SK-N-MC (cell line): ENCODE measurements around the gene KRT16.
"Not testable (repeated sequence)": the region's sequence is repeated elsewhere in the genome, so short reads cannot be mapped to it uniquely, and the experiment has no call there.

Experiments
- DNase-seq: peaks from one replicate; pipeline ENCODE4 v3.0.0-alpha.2; 2011; ENCODE audit warnings: low read depth, low spot score
- H3K27ac ChIP-seq: fragments of 200-600 bp; sonication (generic); 2 replicates; pipeline ENCODE4 v1.5.1; 2016; ENCODE audit warnings: mixed run types
- H3K36me3 ChIP-seq: fragments of 200-600 bp; sonication (generic); 2 replicates; pipeline ENCODE4 v1.6.1; 2017; ENCODE audit warnings: antibody characterized with exemption, low read length, mixed read lengths; ENCODE audit not compliant: insufficient read depth
- H3K4me3 ChIP-seq: fragments of 200-600 bp; sonication (generic); 2 replicates; pipeline ENCODE4 v1.5.1; 2016
- H3K9ac ChIP-seq: fragments of 200-600 bp; sonication (generic); 2 replicates; pipeline ENCODE4 v1.8.0; 2017; ENCODE audit warnings: mixed run types, mixed read lengths; ENCODE audit not compliant: insufficient read length
- H3K9me3 ChIP-seq: fragments of 200-600 bp; sonication (generic); 2 replicates; pipeline ENCODE4 v1.6.1; 2017; ENCODE audit warnings: low read depth, mild to moderate bottlenecking, antibody characterized with exemption, low read length, moderate library complexity, mixed read lengths
- EZH2 ChIP-seq: fragments of 200-600 bp; sonication (generic); IDR thresholded peaks from one replicate; pipeline ENCODE4 v1.6.1; 2017; ENCODE audit warnings: antibody characterized with exemption
- FOXP2 ChIP-seq: optimal IDR thresholded peaks from 2 replicates; pipeline ENCODE3; 2011; ENCODE audit warnings: mild to moderate bottlenecking, moderate library complexity; ENCODE audit not compliant: insufficient read depth; ENCODE audit errors: extremely low read length, control extremely low read depth
- POLR2AphosphoS5 ChIP-seq: IDR thresholded peaks from 2 replicates; pipeline ENCODE4 v1.6.1; 2012; ENCODE audit warnings: mild to moderate bottlenecking, low read depth, low read length, borderline replicate concordance

KRT16 gene

DNA sequence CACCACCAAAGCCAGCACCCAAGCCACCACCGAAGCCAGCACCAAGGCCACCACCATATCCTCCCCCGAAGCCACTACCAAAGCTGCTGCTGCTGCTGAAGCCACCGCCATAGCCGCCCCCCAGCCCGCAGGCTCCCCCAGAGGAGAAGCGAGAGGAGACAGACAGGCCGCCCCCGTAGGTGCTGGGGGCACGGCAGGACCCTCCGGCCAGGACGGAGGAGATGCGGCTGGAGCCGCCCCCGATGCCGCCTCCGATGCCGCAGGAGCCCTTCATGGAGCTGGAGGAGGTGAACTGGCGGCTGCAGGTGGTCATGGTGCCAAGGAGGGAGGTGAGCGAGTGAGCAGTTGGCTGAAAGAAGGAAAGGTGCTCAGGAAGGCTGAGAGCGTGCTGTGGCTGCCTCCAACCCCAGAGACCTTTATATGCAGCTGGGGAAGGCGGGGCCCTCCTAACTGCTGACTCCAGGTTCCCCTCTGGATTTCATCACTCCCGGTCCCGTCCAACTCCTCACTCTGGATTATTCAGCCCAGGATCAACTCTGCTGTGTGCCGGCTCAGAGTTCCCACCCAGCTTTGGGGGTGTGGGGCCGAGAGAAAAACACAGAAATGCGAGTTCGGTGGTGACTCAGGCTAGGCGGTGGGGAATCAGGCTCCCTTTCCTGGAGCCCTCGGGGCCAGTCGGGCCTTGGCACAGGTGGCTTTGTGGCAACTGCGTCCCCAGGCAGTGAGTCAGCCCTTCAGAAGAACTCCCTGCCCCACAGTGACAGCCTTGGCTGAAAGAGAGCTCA lies at the start of gene KRT16:
KRT16 (minus strand) TSS at position 392 of the 785 bp plus-strand sequence; CDS start at position 313, 79 bp downstream.
- H3K4me3 ChIP-seq, H3K36me3 ChIP-seq, H3K9ac ChIP-seq, H3K27ac ChIP-seq, DNase-seq, H3K9me3 ChIP-seq: not testable (repeated sequence)

DNA sequence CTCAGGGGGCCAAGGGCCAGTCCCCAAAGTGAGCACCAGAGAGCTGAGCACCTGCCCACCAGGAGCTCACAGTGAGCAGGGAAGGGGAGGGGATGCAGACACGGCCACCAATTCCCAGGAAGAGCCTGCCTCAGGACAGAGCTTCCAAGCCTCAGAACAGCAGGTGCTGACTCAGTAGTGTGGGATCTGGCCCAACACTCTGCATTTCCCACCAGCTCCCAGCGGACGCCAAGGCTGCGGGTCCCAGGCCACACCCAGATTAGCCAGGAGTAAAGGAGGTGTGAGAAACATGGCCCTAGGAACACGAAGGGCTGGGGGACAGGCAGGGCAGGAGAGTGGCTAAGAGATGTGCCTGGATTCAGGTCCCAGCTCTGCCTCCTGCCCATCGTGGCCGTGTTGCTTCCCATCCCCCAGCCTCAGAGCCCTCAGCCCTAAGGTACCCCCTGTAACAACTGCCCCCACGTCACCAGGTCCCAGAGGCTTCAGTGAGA lies 47.7 kb upstream of the KRT16 start:
- TF ChIP-seq POLR2AphosphoS5 (no peak), EZH2 (no peak), FOXP2 (no peak)
- Histone ChIP-seq H3K9me3 (no peaks in the 10 kb centered on the region), H3K4me3 (no peak overlapping the region), H3K27ac (peak overlapping the region; percentile 75; the same call in 1 of the 2 replicates), H3K9ac (no peak overlapping the region), H3K36me3 (no peaks in the 10 kb centered on the region)
- DNase-seq, result no peak

- Histone ChIP-seq H3K9ac (peak overlapping the region; percentile 55), H3K4me3 (no peak overlapping the region), H3K36me3 (no peaks in the 10 kb centered on the region), H3K27ac (peak overlapping the region; percentile 79), H3K9me3 (no peaks in the 10 kb centered on the region)
- DNase-seq, result no peak
- TF ChIP-seq POLR2AphosphoS5, result no peak
- TF ChIP-seq EZH2, result no peak
- TF ChIP-seq FOXP2, result no peak
Measured at GRCh38 chr17:41659427-41660212, 47.1 kb upstream of the KRT16 start.

DNA sequence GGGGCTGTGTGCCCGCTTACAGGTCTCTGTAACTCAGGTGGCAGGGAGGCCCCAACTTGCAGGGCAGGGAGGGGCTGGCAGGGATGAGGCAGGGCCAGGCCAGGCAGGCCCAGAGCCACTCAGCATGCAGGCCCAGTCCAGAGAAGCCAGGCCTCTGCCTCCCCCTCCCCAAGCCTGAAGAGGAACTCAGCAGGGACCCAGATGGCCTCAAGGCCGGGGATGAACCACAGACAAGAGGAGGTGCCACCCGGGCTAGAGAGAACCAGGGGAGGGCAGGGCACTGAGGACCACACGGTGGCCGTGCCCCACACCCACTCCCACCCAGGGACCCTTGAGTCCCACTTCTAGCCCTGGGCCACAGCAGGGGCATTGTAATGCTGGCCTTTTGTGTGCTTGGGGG lies 46.3 kb upstream of the KRT16 start:
- no peaks in the 10 kb centered on the region for H3K36me3 ChIP-seq
- H3K9ac ChIP-seq, result peak overlapping the region; percentile 55
- no peaks in the 10 kb centered on the region for H3K9me3 ChIP-seq
- no peak for DNase-seq
- H3K27ac ChIP-seq, result peak overlapping the region; percentile 79
- H3K4me3 ChIP-seq, result no peak overlapping the region
- TF ChIP-seq FOXP2 (no peak), EZH2 (no peak), POLR2AphosphoS5 (no peak)

DNA sequence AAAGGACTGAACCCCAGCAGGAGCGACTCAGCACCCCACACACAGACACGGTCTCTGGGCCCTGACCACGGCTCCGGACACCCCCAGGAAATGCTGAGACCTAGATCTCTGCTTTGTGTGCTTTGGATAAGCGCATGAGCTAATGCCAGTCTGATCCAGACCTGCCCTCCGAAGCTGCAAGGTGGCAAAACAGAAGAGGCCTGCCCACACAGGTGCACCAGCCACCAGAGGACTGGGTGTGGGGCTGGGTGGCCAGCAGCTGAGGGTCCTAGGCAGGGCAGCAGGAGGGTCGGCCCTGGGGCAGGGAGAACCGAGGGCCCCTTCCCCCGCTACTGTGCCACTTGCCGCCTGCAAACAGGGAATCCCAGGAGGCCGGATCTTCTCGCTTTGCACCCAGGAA lies 45.4 kb upstream of the KRT16 start:
- Histone ChIP-seq H3K9ac (no peak overlapping the region), H3K9me3 (no peaks in the 10 kb centered on the region), H3K4me3 (no peak overlapping the region), H3K27ac (peak overlapping the region; percentile 79), H3K36me3 (no peaks in the 10 kb centered on the region)
- TF ChIP-seq POLR2AphosphoS5 (no peak), FOXP2 (no peak), EZH2 (no peak)
- no peak for DNase-seq

- TF ChIP-seq POLR2AphosphoS5, result no peak
- TF ChIP-seq EZH2, result no peak
- no peak for TF ChIP-seq FOXP2
- DNase-seq, result no peak
- Histone ChIP-seq H3K9ac (no peak overlapping the region), H3K36me3 (no peaks in the 10 kb centered on the region), H3K27ac (peak overlapping the region; percentile 79), H3K4me3 (no peak overlapping the region), H3K9me3 (no peaks in the 10 kb centered on the region)
Measured at GRCh38 chr17:41657176-41657754, 44.7 kb upstream of the KRT16 start.

DNA sequence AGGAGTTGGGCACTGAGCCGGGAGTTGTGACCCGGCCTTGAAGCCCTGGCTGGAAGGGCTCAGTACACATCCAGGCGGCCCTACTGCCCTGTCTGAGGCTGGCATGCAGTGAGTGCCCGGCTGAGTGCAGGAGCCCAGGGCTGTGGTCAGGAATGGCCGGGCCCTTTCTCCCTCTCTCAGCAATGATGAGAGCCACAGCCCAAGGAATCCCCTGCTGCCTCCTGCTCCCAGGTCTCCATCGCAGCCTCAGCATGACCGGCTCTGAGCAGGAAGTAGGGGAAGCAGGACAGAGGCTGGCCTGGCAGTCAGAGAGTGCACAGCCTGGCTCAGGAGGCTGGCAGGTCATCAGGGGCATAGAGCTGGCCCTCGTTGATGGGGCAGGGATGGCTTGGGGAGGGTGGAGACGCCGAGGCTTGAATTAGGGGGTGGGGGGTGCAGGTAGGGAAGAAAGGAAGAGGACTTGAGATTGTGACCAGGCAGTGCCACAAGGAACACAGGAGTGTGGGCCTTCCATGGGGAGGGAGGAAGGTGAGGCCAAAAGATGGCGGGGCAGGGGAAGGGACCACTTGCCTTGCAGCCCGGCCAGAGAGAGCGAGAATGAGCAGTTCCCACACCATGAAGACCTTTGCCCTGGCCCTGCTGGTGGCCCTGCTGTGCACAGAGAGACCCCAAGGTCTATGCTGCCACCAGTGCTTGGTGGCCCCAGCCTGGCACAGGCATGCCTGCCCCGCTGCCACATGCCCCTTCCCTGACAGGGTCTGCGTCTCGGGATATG lies 43.9 kb upstream of the KRT16 start:
- no peak for TF ChIP-seq FOXP2
- no peak for TF ChIP-seq EZH2
- TF ChIP-seq POLR2AphosphoS5, result no peak
- Histone ChIP-seq H3K4me3 (no peak overlapping the region), H3K36me3 (no peaks in the 10 kb centered on the region), H3K9ac (peak overlapping the region; percentile 16), H3K9me3 (no peaks in the 10 kb centered on the region), H3K27ac (peak overlapping the region; percentile 60; the same call in 1 of the 2 replicates)
- no peak for DNase-seq

GRCh38 chr17:41655611-41656111 lies 43.1 kb upstream of the KRT16 start:
- DNase-seq, result no peak
- H3K9me3 ChIP-seq, result no peaks in the 10 kb centered on the region
- no peak overlapping the region for H3K4me3 ChIP-seq
- TF ChIP-seq POLR2AphosphoS5 (no peak), FOXP2 (peak; percentile 30), EZH2 (no peak)
- peak overlapping the region; percentile 16 for H3K9ac ChIP-seq
- no peaks in the 10 kb centered on the region for H3K36me3 ChIP-seq
- H3K27ac ChIP-seq, result peak overlapping the region; percentile 60; the same call in 1 of the 2 replicates
